Pons (tissue), 1 donor: ENCODE data around the gene INSL3.

Experiments
- DNase-seq: peaks from one replicate; pipeline ENCODE4 v3.0.0-alpha.2; 2016; ENCODE audit warnings: low spot score

INSL3 gene, protein sequence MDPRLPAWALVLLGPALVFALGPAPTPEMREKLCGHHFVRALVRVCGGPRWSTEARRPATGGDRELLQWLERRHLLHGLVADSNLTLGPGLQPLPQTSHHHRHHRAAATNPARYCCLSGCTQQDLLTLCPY

DNA sequence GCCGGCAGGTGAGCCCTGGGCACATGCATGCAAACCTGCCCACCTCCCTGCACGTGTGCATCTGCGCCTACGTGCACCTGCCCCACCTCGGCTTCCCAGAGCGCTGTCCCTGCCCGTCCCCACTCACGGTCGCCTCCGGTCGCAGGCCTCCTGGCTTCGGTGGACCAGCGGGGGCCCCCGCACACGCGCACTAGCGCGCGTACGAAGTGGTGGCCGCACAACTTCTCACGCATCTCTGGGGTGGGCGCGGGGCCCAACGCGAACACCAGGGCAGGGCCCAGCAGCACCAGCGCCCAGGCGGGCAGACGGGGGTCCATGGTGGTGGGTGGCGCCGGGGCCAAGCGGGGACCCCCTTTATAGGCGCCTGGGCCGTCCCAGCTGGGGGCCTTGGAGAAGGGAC lies at the start of gene INSL3:
Gene INSL3, minus strand, starts transcription at position 330 of the 400 bp plus-strand sequence. Its CDS starts 13 bp downstream, at position 317.
- no peak for DNase-seq

DNA sequence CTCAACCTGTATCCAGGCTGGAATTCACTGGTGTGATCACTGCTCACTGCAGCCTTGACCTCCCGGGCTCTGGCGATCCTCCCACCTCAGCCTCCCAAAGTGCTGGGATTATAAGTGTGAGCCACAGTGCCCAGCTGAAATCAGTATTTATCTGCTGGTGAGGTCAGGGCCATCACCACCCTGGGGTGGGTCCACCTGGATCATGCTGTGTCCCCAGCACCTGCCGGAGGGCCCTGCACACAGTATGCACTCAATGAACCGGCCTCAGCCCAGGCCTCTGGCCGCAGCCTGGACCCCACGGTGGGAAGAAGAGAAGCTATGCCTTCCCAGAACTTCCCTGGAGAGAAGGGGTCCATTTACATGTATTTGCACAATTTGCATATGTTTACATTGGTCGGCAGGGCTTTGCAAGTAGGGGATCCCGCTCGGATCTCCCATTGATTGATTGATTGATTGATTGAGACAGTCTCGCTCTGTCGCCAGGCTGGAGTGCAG lies 47.8 kb upstream of the INSL3 start:
- no peak for DNase-seq

DNA sequence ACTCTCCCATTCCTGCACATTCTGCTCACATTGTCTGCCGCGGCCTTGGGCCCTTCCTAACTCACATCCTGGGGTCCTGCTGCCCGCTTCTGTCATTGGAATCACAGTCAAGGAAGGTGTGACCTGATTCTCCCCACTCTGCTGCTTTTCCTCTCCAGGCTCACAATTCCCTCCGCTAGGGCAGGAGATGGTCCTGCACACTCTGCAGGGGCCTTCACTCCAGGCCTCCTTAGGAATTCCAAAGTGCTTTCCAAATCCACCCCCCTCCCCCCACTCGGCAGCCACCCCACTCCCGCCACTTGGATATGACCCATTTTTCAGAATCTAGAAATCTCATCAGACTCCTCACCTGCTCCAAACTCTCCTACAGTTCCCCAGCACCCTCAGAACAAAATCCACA lies 47.4 kb upstream of the INSL3 start:
- no peak for DNase-seq

DNA sequence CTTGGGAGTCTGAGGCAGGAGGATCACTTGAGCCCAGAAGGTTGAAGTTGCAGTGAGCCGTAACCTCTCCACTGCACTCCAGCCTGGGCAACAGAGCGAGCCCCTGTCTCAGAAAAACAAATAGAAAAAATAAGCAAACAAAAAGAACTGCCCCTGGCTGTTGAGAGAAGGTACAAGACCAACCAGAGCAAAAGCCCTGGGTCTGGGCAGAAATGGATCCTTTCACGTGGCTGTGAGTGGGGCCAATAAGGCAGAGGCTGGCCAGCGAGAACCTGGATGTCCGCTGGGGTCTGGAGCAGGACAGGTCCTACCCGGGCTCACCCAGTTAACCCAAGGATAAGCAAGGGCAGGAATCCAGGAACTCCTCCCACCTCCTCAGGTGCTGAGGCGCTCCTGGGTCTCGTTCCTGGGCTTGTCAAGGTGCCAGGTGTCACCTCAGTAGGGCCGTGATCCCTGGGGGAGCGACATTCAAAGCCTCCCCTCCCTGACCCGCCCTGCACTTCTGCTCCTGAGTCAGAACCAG lies 45.7 kb upstream of the INSL3 start:
- no peak for DNase-seq

DNA sequence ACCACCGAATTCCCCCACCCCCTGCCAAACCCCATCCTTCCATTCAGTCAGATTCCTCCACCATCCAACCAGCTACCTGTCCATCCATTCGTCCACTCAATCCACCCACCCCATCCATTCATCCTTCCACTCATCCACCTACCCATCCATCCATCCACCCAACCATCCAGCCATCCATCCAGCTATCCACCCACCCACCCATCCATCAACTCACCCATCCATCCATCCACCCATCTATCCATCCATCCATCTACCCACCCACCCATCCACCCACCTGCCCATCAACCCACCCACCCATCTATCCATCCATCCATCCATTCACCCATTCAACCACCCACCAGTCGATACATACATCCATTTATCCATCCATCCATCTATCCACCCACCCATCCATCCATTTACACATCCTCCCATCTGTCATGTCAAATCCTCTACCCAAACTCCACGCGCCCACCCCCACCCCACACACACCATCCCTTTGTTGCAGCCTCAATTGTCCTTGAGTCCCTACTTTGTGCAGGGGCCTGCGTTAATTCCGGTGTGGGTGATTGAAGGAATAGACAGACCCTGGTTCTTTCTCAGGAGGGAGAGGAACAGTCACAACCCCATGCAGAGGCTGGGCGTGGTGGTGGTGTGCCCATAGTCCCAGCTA lies 45.1 kb upstream of the INSL3 start:
- DNase-seq, result no peak

DNA sequence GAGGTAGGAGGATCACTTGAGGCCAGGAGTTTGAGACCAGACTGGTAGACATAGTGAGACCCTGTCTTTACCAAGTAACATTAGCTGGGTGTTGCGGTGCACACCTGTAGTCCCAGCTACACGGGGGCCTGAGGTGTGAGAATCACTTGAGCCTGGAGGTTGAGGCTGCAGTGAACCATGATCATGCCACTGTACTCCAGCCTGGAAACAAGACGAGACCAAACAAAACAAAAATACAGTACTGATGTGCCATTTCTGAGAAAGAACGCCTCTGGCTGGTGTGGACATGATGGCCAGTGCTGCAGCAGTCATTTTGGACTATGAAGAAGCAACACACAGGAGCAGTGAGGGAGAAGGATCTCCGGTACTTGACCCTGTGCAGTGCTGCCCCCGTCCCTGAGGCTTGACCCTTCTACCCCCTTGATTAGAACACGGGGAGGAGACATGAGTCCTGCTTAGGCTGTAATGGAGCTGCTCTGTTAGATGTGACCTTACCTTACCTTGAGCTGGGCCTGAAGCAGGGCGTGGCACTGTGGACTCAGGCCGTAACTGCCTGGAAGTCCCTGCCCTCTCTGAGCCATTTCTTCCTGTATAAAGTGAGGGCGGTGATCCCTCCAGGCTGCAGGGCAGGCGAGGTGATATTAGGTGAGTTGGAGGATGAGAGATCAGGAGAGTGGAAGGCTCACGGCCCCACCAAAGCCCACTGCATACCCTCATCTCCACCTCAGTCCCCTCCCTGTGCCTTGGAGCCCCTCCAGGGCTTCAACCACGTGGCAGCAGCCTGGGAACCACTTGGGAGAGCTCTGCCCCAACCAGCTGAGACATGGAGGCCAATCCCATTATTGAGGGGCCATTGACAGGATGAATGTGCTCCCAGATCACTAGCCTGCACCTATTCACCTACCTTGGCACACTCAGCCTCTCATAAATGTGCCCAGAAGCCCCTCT lies 44.3 kb upstream of the INSL3 start:
- no peak for DNase-seq

DNA sequence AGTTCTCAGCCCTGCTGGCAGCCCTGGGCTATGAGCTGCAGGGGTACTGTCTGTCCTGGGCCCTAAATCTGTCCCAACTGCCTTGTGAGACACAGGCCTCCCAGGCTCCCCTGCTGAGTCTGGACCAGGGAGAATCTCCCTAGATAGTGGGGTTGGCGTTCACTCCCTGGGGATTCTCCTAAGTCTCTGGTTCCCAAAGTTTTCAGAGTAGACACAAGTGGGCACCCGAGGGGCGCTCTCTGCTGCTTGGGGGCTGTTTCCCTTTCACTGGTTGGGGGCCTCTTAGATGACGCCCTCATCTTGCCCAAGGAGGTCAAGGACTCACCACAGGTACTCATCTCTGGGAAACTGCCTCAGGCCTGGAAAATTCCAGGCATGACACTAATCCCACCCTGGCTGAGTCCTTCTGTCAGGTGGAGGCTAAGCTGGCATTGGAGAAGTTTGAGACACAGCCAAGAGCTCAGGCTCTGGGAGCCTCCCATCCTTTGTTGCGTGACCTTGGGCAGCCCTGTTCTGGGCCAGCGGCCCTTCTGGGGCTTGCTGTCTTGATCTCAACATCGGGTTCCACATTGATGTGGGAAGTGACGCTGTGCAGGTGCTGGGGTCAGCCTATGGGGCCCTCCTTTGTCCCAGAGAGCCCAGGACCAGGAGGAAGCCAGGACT lies 42.3 kb upstream of the INSL3 start:
- DNase-seq, result no peak

DNA sequence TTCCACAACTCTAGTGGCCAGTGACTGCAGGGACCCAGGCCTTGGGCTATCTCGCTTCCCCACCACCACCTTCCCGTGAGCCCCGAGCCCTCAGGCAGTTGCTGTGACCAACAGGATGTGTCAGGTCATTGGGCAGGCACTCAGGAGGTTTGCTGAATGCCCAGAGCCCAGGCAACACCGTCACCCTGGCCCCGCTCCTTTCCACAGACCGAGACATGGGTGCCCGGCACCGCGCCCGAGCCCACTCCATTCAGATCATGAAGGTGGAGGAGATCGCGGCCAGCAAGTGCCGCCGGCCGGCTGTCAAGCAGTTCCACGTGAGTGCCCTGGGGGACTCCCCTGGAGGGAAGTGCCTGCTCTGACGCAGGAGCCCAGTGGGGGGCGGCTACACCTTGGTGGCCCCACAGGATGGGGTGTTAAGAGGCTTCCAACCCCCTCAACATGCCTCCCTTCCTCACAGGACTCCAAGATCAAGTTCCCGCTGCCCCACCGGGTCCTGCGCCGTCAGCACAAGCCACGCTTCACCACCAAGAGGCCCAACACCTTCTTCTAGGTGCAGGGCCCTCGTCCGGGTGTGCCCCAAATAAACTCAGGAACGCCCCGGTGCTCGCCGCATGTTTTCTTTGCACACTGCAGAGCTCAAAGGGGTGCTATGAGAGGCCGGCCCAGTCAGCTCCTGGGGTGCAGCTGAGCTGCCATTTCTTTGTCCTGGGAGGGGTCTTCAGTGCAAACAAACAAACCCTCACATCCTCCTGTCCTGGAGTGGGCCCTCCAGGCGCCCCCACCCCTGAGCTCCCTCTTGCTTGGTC lies 41.6 kb upstream of the INSL3 start:
- no peak for DNase-seq

DNA sequence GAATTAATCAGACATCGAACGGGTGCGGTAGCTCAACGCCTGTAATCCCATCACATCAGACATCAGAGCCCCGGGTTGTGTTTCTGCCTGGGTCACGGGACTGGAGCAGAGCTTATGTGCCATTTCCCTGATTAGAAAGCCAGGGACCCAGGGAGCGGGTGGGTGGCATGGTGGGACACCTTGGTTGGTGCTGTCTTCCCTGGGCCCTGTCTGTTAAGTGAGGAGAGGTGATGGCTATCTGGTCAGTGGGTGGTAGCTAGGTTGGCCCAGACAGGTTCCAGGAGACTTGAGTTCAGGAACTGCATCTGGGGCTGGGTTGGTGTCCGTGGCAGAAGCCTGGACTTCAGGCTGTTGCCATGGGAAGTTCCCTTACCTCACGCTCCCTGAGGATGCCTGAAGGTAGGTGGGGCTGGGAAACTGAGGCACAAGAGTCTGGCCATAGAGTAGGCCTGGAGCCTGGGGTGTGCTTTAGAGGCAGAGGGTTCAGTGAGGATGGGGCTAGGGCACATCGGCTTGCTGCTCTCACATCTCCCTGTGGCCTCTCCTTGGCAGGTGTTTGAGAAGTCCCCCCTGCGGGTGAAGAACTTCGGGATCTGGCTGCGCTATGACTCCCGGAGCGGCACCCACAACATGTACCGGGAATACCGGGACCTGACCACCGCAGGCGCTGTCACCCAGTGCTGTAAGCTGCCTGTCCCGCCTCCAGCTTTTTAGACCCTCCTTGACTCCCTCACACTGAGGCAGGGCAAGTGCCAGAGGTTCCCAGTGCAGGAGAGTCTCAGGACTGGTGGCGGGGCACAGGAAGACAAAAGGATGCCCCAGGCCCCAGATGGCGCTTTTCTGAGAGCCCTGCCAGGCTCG lies 40.5 kb upstream of the INSL3 start:
- no peak for DNase-seq

DNA sequence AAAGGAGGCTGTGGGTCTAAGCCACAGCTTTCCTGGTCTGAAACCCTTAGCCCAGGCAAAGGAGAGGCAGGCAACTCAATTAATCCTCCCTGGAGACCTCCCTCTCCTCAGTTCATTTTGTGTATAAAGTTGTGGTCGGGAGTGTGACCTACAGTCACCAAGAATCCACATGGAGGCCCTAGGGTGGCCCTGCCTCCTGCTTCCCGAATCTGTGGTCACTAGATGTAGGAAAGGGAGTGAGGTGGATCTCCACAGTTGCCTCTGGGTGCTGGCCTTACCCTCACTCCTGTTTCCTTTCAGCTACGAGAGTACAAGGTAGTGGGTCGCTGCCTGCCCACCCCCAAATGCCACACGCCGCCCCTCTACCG lies 39.7 kb upstream of the INSL3 start:
- no peak for DNase-seq

DNA sequence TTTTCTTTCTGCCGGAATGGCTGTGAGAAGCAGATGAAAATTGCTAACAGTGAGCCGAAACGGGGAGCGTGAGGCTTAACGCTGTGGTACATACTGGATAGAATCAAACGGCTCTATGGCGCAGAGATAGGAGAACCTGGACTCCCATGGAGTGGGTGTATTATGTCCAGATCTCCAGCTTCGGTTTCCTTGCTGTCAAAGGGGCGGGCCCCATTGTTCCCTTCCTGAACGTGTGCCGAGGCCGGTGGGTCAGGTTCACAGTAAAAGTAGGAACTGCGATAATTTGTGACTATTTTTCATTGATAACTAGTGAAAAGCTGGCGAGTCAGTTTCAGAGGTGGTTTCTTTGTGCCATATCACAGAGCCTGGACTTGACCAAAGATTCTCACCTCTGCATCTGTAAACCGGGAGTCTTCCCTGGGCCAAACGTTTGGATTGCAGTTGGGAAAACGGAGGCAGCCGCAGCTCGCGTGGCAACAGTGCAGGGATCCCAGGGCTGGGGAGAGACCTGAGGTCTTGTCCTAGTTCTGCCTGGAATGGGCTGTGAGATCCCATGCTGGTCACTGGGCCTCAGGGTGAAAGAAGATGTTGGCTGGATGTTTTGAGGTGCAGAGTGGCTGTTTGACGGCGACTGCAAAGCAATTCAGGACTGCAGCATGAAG lies 39.1 kb upstream of the INSL3 start:
- no peak for DNase-seq

DNA sequence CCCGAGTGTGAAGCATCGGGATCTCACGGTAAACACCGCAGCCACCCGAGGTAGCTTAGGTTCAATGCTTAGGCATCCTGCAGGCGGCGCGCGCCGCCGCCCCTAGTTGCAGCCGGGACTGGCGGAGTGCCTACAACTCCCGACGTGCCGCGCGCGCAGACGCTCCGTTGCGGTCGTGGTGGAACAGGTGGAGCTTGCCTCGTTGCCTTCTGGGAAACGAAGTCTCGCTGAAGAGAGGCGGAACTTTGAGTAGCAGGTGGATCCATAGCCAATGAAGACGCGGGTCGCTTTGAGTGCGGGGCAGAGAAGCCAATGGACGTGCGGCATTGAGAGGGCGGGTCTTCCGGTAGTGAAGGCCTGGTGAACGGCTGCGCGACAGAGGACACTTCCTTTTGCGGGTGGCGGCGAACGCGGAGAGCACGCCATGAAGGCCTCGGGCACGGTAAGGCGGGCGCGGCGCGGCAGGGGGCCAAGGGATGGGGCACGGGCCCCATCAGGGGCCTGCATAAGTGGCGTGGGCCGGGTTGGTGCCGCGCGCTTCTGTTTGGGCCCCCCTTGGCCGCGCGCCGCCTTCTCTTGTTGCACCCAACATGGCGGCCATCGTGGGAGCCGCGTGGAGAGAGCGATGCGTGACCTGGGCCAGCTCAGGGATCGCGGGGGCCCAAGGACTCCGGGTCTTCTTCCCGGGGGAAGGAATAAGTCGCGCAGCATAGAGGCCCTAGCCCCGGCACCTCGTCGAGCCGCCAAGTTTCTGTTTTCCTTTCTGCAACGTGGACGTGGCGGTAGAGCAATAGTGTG lies 38.4 kb upstream of the INSL3 start, which contains the start of gene RPL18A:
Gene RPL18A, plus strand, starts transcription at position 378 of the 798 bp plus-strand sequence. Its CDS starts 47 bp downstream, at position 425.
- peak; percentile 100 for DNase-seq

DNA sequence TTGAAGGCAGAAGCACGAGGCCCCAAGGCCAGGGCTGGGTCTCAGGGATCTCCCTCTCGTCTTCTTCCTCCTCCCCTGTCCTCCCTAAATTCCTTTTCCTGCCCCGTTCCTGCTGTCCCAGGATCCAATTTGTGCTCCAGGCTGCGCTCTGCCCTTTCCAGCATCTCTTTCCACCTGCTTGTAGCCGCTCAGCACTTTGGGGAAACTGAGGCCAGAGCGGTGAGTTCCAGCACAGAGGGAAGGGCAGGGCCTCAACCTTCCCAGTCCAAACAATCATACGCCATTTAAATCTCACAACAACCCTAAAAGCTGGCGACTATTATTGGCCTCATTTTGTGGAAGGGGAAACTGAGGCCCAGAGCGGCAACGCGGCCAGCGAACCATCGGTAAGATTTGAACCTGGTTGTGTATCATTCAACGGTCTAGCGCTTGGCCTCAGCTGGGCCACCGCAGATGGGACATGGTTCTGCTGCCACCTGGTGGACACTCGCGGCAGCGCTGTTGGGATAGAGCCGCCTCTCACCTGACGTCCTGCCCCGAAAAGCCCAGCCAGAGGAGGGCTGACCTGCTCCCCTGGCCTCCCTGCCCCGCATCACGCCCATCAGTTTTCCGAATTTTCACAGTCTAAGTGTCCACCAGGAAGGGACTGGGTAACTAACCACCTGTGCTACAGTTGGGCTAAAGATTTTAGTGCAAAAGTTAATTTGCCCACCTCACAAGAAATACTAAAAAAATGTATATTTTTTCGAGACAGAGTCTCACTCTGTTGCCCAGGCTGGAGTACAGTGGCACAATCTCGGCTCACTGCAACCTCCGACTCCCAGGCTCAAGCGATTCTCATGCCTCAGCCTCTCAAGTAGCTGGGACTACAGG lies 34.2 kb upstream of the INSL3 start:
- peak; percentile 45 for DNase-seq

DNA sequence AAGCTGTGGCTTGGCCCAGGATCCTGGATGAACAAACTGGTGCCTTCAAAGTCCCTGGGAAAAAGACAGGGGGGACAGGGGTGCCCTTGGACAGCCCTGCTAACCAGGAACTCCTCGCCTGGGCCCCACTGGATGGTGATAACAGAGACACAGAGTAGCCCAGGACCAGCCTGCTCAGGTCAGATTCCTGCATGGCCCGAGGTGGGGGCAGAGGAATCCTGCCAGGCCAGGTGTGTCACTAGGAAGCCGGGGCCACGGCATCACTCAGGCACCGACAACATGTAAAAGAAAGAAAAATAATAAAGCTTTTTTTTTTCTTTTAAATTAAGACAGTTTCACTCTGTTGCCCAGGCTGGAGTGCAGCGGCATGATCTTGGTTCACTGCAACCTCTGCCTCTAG lies 32.7 kb upstream of the INSL3 start:
- no peak for DNase-seq

DNA sequence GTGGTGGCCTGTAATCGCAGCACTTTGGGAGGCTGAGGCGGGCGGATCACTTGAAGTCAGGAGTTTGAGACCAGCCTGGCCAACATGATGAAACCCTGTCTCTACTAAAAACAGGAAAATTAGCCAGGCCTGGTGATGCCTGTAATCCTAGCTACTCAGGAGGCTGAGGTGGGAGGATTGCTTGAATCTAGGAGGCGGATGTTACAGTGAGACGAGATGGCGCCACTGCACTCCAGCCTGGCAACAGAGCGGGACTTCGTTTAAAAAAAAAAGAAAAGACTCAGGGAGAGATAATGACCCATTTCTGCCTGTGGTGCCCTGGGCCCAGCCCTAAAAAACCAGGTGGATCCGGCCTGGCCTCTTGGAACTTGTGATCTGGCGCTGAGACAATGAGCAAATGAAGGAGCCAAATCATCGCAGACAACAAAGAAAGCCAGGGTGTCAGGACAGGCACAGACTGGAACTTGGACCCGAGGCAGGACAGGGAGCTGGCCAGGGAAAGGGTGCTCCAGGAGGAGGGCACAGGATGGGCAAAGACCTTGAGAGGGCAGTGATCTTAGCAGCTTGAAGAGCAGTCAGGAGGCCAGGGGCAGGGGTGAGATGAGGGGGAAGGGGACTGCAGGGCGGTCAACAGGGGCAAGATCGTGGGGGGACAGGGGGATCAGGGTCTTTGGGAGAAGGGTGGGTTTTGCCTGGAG lies 27.4 kb upstream of the INSL3 start:
- DNase-seq, result no peak

DNA sequence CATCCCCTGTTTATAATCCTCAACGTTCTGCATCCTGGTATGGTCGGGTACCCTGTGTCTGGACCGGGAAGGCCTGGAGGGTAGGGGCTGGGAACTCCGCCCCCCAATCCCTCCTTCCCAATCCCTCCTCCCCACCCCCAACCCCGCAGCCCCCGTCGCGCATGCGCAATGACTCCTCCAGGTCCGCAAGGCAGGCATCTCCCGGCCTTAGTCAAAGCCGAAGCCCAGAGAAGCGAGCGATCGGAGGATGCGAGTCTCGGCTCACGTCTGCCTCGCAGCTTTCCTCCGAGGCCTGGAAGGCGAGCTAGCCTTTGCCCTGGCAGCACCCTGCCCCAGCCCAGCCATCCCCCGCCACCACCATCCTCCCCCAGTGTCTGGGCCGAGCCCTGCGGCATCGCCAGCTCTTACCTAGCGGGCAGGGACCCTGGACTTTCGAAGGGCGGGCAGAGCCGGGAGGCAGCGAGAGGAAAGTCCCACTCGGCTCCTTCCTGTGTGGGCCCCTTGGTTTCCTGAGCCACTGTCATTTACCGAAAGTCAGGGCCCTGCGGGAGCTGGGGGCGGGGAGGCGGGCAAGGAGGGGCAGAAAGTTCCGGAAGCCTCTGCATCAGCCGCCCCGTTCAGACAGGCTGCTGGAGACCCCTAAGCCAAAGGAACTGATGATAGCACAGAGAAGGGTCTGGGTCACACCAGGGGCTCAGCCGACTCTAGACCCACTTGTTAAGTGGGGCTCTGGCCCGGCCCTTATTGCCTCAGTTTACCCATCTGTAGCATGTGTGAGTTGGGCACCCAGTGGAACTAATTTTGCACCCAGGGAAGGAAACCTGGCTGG lies 26.4 kb upstream of the INSL3 start, which contains the start of gene JAK3:
Gene JAK3, minus strand, starts transcription at position 445 of the 829 bp plus-strand sequence. CDS start 3,565 bp downstream, outside the sequence.
- DNase-seq, result peak; percentile 22
